Fibroblast of skin of scalp (primary cell): ENCODE data around the gene FAM117B.
"Not testable (repeated sequence)": the region's sequence is repeated elsewhere in the genome, so short reads cannot be mapped to it uniquely, and the experiment has no call there.

ENCODE experiments used
- DNase-seq: peaks from one replicate; pipeline ENCODE4 v3.0.0-alpha.2; 2013

Gene FAM117B

DNA sequence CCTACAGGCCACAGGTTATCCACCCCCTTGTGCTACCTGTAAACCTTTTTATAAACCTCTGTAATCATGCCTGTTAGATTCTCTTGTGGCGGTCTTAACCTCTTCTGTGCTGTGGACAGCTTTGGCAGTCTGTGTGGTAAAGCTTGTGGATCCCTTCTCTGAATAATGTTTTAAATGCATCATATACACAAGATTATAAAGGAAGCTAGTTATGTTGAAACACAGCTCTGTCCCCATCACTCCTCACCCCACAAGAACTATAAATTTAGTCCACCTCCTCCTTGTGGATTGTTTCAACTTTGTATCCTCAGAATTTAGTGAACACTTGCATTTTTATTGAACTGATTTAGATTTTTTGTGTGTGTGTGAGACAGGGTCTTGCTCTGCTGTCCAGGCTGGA lies 129.1 kb downstream of the FAM117B start:
- DNase-seq, result no peak

DNA sequence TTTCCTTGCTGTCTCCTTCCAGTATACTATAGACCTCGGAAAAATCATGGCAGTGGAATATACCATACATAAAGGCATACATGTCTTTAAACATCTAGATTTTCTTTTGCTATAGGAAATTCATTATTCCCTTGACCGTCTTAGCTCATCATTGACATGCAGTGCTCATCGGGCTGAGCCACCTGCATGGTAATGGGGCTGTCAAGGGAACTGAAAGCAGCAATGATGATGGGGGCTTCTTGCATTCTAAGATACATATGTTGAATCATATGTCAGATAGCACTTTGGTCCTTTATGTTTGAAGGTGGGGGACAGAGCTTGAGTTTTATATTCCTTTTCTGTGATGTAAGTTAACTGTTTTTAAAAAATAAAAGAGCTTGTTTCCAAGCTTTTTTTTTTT lies 130.2 kb downstream of the FAM117B start:
- no peak for DNase-seq

GRCh38 chr2:202765436-202765835 lies 130.7 kb downstream of the FAM117B start:
- peak; percentile 4 for DNase-seq

GRCh38 chr2:202768273-202768672 lies 133.5 kb downstream of the FAM117B start:
- no peak for DNase-seq

GRCh38 chr2:202769201-202769600 lies 134.4 kb downstream of the FAM117B start:
- no peak for DNase-seq

DNA sequence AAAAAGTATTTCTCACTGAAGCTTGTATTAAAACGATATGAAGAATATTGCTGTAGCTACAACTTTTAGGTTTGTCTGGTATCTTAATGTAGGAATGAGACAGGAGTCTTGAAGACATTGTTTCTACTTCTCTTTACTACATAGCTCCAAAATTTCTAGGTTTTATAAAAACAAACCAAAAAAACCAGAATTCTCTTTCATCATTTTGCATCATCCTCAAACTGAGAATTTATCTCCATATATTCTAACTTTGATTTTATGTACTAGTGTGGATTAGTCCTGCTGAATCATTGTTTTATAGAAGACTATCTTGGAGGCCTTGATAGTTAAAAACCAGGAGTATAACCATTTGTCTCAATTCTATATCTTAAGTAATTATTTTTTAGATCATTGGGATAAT lies 136.6 kb downstream of the FAM117B start:
- DNase-seq, result peak; percentile 11

- DNase-seq, result peak; percentile 23
Measured at GRCh38 chr2:202771741-202772460, 137.1 kb downstream of the FAM117B start.

GRCh38 chr2:202773301-202773973 lies 138.7 kb downstream of the FAM117B start:
- no peak for DNase-seq

DNA sequence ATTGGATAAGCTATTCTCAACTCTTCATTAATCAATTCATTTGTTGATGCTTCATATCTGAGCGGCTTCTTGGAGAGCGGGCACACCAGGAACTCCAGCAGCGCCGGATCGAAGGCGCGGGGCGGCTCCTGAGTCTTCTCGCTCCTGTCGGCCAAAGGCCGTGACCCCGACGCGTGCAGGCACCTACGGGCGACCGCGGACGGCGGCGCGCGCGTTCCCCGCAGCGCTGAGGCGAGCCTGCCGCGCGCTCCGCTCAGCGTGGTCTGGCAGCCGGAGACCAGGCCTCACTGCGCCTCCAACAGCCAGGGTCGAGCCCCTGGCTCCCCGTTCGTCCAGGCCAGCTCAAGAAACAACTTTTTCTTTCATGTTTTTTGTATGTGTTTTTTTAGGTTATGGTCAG lies 139.3 kb downstream of the FAM117B start:
- no peak for DNase-seq

- no peak for DNase-seq
Measured at GRCh38 chr2:202778217-202778616, 143.4 kb downstream of the FAM117B start.

- DNase-seq, result no peak
Measured at GRCh38 chr2:202780514-202781021, 145.8 kb downstream of the FAM117B start.

- DNase-seq, result no peak
Measured at GRCh38 chr2:202782940-202783558, 148.3 kb downstream of the FAM117B start.

DNA sequence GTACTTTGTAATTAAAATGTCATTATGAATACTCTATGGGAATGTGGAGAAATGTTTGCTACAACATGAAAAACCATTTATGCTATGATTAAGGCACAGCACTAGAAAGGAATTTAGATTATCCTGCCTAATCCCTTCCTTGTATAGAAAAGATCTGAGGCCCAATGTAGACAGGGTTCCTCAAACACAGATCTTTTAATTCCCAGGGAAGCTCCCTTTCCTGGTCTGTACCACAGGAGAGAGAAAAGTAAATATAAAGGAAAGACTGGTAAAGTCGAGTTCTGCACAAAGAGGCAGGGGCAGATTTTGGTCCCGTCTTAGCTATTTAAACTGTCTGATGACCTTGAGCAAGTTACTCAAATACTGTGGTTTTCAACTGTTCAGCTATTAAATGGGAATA lies 152.1 kb downstream of the FAM117B start:
- DNase-seq, result no peak

GRCh38 chr2:202790676-202791075 lies 155.9 kb downstream of the FAM117B start:
- no peak for DNase-seq

GRCh38 chr2:202797944-202798343 lies 163.2 kb downstream of the FAM117B start:
- DNase-seq, result no peak

- DNase-seq, result not testable (repeated sequence)
Measured at GRCh38 chr2:202805911-202806310, 171.1 kb downstream of the FAM117B start.

DNA sequence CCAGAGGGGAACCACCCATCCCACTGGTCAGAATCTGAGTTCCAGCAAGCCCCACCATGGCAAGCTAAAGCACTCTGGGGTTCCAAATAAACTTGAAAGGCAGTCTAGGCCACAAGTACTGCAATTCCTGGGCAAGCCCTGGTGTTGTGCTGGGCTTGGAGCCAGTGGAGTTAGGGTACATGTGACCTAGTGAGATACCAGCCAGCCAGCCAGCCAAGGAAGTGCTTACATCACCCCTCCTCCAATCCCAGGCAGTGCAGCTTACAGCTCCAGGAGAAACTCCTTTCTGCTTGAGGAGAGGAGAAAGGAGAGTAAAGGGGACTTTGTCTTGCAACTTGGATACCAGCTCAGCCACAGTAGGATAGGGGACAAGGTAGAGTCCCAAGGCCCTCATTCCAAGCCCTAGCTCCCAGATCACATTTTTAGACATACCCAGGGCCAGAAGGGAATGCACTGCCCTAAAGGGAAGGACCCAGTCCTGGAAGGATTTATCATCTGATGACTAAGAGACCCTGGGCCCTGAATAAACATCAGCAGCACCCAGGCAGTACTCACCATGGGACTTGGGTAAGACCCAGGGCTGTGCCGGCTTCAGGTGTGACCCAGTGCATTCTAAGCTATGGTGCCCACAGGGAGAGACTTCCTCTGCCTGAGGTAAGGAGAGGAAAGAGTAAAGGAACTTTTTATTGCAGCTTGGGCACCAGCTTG lies 172.8 kb downstream of the FAM117B start:
- peak; percentile 82 for DNase-seq

- no peak for DNase-seq
Measured at GRCh38 chr2:202808754-202809153, 174.0 kb downstream of the FAM117B start.

DNA sequence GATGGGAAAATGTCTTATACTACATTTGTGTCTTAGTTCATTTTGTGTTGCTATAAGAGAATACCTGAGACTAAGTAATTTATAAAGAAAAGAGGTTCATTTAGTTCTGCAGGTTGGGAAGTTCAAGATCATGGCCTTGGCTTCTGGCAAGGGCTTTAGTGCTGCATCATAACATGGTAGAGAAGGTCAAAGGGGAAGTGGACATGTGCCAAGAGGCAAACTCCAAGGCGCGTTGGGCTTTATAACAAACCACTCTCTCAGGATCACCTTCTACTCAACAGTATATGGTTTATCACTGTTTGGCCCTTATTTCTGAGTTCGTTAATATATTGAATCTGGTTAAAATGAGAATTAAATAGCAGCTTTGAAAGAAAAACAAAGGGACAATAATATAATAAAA lies 178.6 kb downstream of the FAM117B start:
- no peak for DNase-seq

DNA sequence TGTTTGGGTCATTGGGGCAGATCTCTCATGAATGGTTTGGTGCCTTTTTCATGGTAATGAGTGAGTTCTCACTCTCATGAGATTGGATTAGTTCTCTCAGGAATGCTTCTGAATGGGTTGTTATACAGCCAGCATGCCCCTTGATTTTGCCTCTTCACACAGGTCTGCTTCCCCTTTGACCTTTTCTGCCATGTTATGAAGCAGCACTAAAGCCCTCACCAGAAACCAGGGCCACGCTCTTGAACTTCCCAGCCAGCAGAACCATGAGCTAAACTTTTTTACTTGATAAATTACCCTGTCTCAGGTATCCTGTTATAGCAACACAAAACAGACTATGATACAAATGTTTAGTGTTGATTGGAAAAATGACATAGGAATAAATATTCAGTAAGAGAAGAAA lies 179.5 kb downstream of the FAM117B start:
- DNase-seq, result no peak

DNA sequence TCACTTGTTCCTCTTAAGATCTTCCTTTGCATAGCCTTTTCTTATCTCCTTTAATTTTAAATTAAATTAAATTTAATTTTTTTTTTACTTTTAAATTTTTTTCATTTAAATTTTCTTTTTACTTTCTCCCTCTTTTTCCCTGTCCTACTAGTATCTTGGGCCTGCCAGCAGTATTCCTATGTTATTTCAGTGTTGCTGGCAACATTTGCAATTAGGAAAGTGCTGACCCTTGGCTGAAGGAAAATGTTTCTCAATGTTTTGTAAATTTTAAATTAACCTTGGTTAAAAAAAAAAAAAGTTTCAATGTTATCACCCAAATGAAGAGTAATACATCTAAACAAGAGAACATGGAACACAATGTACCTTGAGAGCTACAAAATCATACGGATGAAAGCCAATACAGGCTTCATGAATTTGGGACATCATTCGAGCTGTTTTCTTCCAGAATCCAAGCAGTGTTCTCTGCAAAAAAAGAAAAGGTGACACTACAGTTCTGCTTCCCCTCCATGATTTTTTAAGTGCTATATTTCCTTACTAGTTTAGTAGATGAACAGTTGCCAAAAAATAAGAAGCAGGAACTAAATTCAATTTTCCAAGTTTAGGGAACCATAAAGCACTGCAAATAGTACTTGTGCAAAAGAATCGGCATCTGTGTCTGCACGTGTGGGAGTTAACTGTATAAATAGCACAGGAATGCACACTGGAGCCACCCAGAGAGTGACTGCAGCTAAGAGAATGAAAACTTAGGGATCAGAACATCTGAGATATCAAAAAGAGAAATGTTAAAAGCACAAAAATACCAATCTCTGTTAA lies 181.0 kb downstream of the FAM117B start:
- DNase-seq, result peak; percentile 30

DNA sequence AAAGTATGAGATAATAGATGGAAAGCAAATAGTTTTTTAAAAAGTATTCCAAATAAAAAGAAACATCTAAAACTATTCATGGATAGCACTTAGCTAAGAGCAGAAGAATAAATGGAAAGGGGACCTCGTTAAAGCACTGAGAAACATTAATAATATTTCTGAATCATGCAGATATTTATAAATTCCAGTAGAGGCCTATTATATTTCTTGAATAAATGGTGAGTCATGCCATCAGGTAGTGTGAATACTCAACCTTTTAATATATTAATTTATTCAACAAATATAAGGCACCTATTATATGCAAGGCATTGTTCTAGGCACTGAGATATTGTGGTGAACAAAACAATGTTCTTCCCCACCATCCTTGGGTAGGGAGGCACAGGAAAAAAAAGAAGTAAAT lies 183.0 kb downstream of the FAM117B start:
- DNase-seq, result no peak
